ENCODE results near the gene ACADL. TPM values are rescaled to one million over a fixed set of nuclear protein-coding genes. Genes with fewer than 3 reads are reported as not detected.

Gene ACADL
- total and polyA plus RNA-seq, 2 donors (not counting 3 experiments of a cell fraction or from before 2014, with no cell fraction given), result not detected

- H3K4me1 ChIP-seq (ENCODE audit: control insufficient read depth, extremely low read depth, insufficient read depth, low read length), result no peaks in the 10 kb centered on the region
- no peak overlapping the region for H3K9ac ChIP-seq (replicated peaks; ENCODE audit: extremely low read depth, insufficient read depth, low read length)
- dilution Hi-C loops (cut with MboI; ENCODE audit: extremely low pct_ligation_motif_present, low sequenced_read_pairs), result no loop called here
- no peaks in the 10 kb centered on the region for H3K27me3 ChIP-seq (ENCODE audit: control insufficient read depth in 2 of 2, insufficient read depth in 2 of 2, low read length in 2 of 2)
- H3K9me3 ChIP-seq (replicated peaks; ENCODE audit: control insufficient read depth, insufficient read depth, low read length), result no peaks in the 10 kb centered on the region
- H3K9me1 ChIP-seq (replicated peaks; ENCODE audit: control insufficient read depth, extremely low read depth, insufficient read depth, low read length), result no peaks in the 10 kb centered on the region
- no peaks in the 10 kb centered on the region for H4K20me1 ChIP-seq (replicated peaks; ENCODE audit: control insufficient read depth, extremely low read depth, insufficient read depth, low read length)
- DNase-seq (ENCODE audit: low read depth, low spot score) (no peak), FAIRE-seq (no peak)
- no TSS peak for BruUV-seq (replicated peaks)
- H3K4me2 ChIP-seq (ENCODE audit: insufficient read depth, low read length), result no peak overlapping the region
- H3K4me3 ChIP-seq (replicated peaks in 1 of 3; ENCODE audit: insufficient read depth in 1 of 3, low read depth in 1 of 3, low read length in 3 of 3), result no peak overlapping the region
- ChIA-PET CTCF (no interaction called here), POLR2A (no interaction called here)
- no peaks in the 10 kb centered on the region for H3K36me3 ChIP-seq (ENCODE audit: control insufficient read depth in 2 of 2, extremely low read depth in 1 of 2, insufficient read depth in 2 of 2, low read length in 2 of 2)
- no peaks in the 10 kb centered on the region for H3K79me2 ChIP-seq (ENCODE audit: control insufficient read depth, insufficient read depth, low read length)
- H2AFZ ChIP-seq (ENCODE audit: low read depth, low read length), result no peak overlapping the region
- TF ChIP-seq MAX (IDR thresholded peaks at IDR 0.05; ENCODE audit: insufficient read depth, insufficient read length), result no peak
- no peak for TF ChIP-seq MYC (IDR thresholded peaks at IDR 0.05; ENCODE audit: low read depth, low read length)
- TF ChIP-seq, protein P1, sequence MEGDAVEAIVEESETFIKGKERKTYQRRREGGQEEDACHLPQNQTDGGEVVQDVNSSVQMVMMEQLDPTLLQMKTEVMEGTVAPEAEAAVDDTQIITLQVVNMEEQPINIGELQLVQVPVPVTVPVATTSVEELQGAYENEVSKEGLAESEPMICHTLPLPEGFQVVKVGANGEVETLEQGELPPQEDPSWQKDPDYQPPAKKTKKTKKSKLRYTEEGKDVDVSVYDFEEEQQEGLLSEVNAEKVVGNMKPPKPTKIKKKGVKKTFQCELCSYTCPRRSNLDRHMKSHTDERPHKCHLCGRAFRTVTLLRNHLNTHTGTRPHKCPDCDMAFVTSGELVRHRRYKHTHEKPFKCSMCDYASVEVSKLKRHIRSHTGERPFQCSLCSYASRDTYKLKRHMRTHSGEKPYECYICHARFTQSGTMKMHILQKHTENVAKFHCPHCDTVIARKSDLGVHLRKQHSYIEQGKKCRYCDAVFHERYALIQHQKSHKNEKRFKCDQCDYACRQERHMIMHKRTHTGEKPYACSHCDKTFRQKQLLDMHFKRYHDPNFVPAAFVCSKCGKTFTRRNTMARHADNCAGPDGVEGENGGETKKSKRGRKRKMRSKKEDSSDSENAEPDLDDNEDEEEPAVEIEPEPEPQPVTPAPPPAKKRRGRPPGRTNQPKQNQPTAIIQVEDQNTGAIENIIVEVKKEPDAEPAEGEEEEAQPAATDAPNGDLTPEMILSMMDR (IDR thresholded peaks at IDR 0.05; ENCODE audit: extremely low read depth in 1 of 2, insufficient read depth in 1 of 2, low read depth in 1 of 2, low read length in 2 of 2), result no peak
- TF ChIP-seq POLR2AphosphoS5 (IDR thresholded peaks at IDR 0.05; ENCODE audit: insufficient read depth, low read depth, low read length), result no peak
- no peak for TF ChIP-seq GATA2 (IDR thresholded peaks at IDR 0.05; ENCODE audit: insufficient read depth, insufficient read length, low read depth, low read length)
- TF ChIP-seq EZH2 (IDR thresholded peaks at IDR 0.05; ENCODE audit: borderline replicate concordance, low read depth, low read length, severe bottlenecking), result no peak
- TF ChIP-seq POLR2A (IDR thresholded peaks at IDR 0.05; ENCODE audit: low read depth, low read length), result no peak
- no peak for TF ChIP-seq FOS (IDR thresholded peaks at IDR 0.05; ENCODE audit: borderline replicate concordance, insufficient read depth, low read length)
- no peak for TF ChIP-seq JUN (IDR thresholded peaks at IDR 0.05; ENCODE audit: borderline replicate concordance, insufficient read depth, insufficient read length, low read depth)
- no peak overlapping the region for H3K27ac ChIP-seq (ENCODE audit: insufficient read depth, low read depth, low read length)
- intact Hi-C loops (cut with micrococcal nuclease), result no loop called here
Measured at GRCh38 chr2:210267698-210268097, 42.5 kb upstream of the ACADL start.

Data from endothelial cell of umbilical vein (primary cell).